TTC549 (cell line): ENCODE results near the gene CPED1.
A peak's percentile ranks its signal among the peaks of the same experiment; 100 is the strongest.

Source experiments
- FAIRE-seq: peaks from 2 replicates; lab custom pipeline; 2012; peaks lifted over from hg19 to GRCh38; lab: Jason Lieb, UNC

CPED1 gene

DNA sequence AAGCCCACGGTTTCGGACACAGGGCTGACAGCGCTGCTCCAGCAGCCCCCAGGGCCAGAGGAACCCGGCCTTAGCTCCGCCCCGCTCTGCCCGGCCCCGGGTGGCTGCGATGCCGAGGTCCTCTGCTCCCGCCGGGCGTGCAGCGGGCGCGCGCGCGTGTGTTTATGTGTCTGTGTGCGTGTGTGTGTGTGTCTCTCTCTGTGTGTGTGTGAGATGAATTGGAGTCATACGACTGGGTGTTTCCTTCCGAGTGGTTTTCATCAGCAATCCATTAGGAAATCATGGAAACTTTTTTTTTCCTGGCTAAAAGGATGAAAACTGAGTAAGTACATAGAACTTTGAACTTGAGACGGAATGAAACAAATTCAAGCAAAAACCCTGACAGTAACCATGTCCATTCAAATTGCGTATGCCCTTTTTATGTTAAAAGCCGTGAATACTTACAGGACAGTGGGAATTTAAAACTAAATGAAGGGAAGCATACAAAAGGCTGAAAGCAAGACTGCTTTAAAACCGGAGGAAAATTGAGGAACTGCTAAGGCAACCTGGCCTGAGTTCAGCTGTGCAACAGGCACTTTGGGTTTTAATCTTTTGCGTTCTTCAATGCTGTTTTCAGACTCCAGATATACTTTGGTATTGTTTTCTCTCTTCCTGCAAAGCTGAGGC is at the start of gene CPED1:
Gene CPED1, plus strand, starts transcription at position 121 of the 666 bp plus-strand sequence. CDS start 911 bp downstream, outside the sequence.
- no peak for FAIRE-seq

DNA sequence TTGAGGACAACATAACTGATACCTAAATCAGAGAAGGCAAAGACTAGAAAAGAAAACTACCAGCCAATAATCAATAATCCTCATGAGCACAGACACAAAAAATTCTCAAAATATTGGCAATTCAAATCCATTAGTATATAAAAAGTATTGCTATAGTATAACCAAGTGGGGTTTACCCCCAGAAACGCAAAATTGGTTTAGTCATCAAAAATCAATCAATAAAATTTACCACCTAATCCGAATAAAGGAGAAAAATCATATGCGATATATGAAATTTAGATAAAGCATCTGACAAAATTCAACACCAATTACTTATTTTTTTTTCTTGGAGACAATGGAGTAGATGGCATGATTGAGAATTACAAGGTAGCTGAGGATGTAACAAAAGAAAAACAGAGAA is 49.2 kb upstream of the CPED1 start:
- FAIRE-seq = no peak

DNA sequence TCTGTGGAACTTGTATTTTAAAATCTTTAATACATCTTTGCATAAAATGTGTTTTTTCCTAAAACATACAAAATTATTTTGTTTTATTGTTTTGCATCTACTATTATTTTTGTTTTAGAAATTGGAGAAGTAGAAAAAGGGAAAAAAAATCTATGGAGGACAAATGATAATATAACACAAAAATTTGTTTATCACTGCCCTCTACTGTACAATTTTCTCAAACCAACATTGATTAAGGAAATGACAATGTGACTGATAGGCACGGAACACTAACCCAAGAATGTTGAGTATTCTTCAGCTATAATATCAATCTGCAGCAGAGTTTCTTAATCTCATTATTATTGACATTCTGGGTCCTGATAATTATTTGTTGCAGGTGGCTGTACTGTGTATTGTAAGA is 47.4 kb upstream of the CPED1 start:
- FAIRE-seq = peak; percentile 29

- FAIRE-seq = no peak
Measured at GRCh38 chr7:120941856-120942255, 46.7 kb upstream of the CPED1 start.

DNA sequence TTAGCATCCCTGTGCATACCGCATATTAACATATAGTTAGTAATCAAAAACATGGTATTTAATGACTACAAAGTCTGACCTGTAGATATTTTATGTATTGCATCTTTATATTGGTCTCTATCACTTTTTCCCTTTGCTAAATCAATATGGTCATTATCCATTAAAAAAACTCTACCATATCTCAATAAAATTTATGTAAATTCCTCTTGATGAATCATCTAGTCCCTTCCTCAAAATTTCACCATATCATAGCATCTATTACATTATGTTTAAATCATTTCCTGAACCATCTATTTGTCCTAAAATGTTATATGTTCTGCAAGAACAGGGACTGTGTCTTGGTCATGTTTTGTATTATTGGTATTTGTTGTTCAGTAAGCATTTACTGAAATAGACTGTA is 45.6 kb upstream of the CPED1 start:
- FAIRE-seq = no peak

DNA sequence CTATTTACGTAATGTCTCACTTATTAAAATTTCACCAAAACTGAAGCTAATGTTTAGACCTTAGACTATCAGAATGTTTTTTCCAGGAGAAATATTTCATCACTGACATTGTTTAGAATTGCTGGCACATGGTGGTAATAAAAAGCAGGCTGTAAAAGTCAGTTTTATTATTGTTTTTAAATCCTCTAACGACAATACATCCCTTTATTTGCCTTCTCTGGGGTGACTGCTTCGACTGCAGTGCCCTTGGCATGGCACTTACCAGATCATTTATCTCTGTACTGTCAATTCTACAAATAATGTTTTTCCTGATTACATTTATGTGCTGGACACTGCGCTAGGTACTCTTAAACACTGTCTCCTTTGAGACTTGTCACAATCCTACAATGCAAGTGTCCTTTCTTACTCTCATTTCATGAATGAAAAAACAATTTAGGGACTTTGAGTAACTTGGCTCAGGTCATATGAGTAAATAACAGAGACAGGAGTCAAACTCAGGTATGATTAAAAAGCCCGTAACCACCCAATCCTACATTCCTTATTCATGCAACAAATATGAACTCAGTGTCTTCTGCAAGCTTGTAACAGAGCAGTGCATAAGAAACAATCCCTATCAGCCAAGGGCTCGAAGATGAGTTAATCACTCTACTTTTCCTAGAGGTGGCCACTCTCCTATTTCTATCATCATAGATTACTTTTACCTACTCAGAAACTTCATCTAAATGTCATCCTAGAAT is 43.5 kb upstream of the CPED1 start:
- no peak for FAIRE-seq

DNA sequence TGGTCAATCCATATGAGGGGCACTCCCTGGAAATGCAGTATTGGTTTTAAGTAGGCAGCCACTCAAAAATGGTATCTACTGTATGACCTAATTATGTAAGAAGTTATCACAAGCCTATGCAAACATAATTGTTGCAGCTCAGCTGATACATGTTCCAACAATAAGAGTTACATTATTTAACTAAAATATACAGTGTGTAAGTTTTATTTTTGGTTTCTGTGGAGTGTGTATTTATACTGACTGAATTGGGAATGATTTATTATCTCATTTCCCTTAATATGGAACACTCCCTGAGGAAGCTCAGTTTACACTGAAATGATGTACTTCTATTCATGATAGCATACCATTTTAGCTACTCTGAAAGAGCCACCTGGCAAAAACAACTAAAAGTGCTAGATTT is 40.5 kb upstream of the CPED1 start:
- no peak for FAIRE-seq

DNA sequence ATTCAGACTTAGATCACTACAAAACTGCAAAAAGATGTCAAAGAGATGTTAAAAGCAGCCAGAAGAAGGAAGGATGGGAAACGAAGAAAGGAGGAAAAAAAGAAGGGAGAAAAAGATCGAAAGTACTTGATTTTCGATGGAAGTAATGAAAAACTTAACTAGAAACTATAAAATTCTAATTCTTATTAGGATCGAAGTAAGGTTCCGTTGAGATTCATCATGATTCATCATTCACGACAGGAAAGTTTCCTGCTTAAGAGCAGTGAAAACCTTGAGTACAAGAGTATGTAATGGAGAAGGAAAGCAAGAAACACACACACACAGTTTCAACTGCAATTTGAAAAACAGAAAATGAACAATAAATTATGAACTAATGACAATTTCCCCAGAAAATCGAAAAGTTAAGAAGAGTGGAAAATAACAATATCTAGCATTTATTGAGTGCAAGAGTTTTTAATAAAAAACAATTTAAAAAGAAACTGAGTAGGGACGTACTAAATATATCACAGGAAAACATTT is 39.1 kb upstream of the CPED1 start:
- FAIRE-seq = no peak

GRCh38 chr7:120949998-120950538 is 38.4 kb upstream of the CPED1 start:
- FAIRE-seq = no peak

DNA sequence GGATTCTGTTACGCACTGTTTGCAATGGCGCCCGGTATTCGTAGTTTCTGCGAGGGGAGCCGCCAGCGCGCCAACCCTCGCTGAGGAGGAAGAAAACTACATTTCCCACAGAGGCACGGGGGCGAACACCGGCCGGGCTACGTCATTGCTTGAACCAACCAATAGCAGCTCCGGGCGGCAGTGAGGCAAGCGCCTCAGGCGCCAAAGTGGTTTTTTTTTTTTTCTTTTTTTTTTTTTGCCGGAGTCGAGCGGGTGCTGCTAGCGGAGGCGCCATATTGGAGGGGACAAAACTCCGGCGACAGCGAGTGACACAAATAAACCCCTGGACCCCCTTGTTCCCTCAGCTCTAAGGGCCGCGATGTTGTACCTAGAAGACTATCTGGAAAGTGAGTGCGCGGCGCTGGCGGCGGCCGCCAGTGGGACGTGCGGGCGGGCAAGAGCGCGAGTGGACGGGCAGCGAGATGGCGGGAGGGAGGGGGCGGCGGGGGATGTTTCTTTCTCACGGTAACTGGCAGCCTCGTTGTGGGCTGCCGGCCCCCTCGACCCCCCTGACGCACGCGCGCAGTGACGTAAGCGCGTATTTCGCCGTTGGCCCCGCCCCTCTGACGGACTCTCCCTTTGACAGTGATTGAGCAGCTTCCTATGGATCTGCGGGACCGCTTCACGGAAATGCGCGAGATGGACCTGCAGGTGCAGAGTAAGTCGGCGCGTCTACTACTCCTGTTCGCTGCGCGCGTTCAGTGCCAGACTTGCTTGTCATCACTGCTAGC is 37.8 kb upstream of the CPED1 start, which contains the start of gene ING3:
Gene ING3, plus strand, starts transcription at position 239 of the 770 bp plus-strand sequence. Its CDS starts 120 bp downstream, at position 359.
- FAIRE-seq = peak; percentile 95

DNA sequence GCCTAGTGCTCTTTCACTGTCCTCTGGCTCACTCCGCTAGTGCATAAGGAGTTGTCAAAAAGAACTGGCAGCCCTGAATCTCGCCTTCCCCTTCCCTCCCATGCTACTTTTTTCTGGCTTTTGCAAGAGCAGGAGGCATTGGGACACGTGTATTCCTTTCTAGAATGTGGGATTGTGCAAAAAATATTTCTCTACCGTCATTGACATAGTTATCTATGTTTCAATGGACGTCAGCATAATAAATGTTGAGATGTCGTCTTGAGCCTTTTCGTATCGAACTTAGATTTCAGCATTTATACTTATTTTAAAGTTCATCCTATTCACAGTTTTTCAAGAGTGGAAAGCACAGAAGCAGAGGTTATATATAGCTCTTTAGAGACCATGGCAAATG is 37.2 kb upstream of the CPED1 start:
- no peak for FAIRE-seq

DNA sequence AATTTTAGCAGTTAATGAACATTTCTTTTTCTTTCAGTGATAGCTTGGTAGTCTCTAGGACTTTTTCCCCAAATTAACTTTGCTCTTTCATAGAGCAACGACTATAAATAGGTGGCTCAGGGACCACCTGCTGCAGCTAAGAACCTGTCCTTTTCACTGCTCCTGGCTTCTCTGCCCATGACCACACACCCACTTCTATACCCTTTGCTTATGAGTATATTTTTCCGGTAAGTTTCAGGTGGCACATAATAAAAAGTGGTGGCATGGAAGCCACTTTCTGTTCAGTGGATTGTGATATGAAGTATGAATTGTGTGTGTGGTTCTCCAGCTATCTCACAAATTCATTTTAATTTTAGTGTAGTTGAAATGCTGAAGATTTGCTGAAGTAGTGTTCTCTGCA is 36.7 kb upstream of the CPED1 start:
- FAIRE-seq = no peak

DNA sequence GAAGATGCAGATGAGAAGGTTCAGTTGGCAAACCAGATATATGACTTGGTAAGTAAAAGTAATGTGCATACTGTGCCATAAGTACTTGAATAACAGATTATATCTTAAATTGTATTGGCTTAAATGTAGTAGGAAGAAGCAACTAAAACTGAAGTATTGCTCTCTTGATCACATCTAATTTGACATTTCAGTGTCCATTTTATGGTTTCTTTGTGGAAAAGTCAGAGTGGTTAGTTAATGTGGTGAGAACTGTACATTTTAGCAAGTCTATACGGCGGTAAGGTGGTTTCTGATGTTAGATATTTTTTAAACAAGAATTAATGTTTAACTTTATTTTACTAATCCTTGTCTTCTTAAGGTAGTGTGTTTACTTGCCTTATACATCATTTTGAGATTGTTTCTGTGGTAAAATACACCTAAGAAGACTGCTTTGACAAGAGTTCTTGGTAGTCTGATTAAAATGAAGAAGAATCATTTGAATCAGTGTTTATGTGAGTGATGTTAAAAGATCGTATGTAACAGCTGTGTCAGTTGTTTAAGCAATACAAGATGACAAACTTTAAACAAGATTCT is 32.8 kb upstream of the CPED1 start:
- FAIRE-seq = no peak

- FAIRE-seq = no peak
Measured at GRCh38 chr7:120959929-120960484, 28.5 kb upstream of the CPED1 start.

GRCh38 chr7:120960714-120961113 is 27.8 kb upstream of the CPED1 start:
- FAIRE-seq = no peak

- FAIRE-seq = no peak
Measured at GRCh38 chr7:120961638-120962173, 26.8 kb upstream of the CPED1 start.

DNA sequence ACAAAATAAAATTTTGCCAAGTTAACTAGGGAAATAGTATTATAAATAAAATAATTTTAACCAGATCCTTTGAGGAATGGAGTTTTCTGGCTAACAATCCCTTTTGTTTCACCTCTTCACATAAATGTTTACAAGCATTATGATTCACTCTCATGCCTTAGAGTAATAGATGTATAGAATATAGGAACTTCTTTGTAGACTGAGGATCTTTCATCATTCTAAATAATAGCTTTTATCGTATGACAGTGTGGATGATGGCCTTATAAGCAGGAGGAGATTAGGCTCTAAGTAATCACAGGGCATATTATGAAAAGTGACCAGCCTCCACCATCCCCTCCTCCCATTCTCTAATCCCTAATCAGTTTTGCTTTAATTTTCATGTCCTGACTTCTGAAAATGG is 24.4 kb upstream of the CPED1 start:
- FAIRE-seq = no peak

- no peak for FAIRE-seq
Measured at GRCh38 chr7:120966961-120967360, 21.6 kb upstream of the CPED1 start.

GRCh38 chr7:120973849-120974248 is 14.7 kb upstream of the CPED1 start:
- FAIRE-seq = no peak

DNA sequence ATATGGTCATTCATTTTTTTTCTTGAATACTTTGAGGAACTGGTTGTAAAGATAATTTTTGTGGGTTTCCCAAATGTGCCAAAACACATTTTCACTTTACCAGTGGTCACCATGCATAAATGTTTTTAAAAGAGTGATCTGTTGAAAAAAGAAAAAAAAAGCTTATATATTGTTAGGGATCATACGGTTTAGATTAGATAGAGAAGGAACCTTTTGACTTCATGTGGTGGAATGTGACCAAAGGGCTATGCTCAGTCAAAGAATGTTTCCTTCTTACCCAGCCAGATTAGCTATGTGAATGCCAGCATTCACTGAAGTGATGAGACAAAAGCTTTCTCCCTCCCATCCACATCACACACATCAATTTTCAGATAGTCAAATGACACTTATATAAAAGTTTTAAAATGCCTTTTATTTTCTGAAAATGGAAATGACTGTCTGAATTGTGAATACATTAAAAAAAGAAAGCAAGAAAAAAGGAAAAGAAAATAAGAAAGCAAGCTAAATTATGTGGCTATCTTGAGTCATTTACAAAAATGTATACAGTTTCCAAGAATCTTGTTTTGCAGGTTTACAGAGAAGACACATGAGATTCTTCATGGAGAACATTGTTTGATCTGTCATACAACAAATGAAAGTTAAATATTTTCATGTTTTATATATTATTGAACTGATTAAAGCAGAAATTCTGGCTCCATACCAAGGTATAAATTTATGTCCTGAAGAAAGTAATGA is 8.6 kb upstream of the CPED1 start:
- no peak for FAIRE-seq

DNA sequence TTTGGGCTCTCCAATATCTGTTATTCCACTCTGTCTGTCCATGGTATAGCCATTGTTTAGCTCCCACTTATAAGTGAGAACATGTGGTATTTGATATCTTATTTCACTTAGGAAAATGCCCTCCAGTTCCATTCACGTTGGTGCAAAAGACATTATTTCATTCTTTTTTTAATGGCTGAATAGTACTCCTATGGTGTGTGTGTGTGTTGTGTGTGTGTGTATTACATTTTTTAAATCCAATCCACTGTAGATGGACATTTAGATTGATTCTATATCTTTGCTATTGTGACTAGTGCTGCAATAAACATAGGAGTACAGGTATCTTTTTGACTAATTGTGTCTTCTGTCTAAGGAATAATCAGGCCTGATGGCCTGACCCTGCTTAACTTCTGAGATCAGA is 7.4 kb upstream of the CPED1 start:
- FAIRE-seq = no peak
